ENCODE data around the gene SGPP2.

SGPP2 gene

GRCh38 chr2:222480497-222480896 lies 56.2 kb downstream of the SGPP2 start:
- no peak overlapping the region for H3K4me3 ChIP-seq (ENCODE audit: control insufficient read depth, low read depth, low read length)
- TF ChIP-seq CTCF (conservative IDR thresholded peaks at IDR 0.05; ENCODE audit: control insufficient read depth, insufficient read depth, low read depth, low read length): no peak
- DNase-seq (ENCODE audit: low read depth): no peak

GRCh38 chr2:222481941-222482340 lies 57.6 kb downstream of the SGPP2 start:
- no peak for TF ChIP-seq CTCF (conservative IDR thresholded peaks at IDR 0.05; ENCODE audit: control insufficient read depth, insufficient read depth, low read depth, low read length)
- DNase-seq (ENCODE audit: low read depth): no peak
- H3K4me3 ChIP-seq (ENCODE audit: control insufficient read depth, low read depth, low read length): no peak overlapping the region

GRCh38 chr2:222483513-222484039 lies 59.2 kb downstream of the SGPP2 start:
- DNase-seq (ENCODE audit: low read depth): no peak
- H3K4me3 ChIP-seq (ENCODE audit: control insufficient read depth, low read depth, low read length): no peak overlapping the region
- TF ChIP-seq CTCF (conservative IDR thresholded peaks at IDR 0.05; ENCODE audit: control insufficient read depth, insufficient read depth, low read depth, low read length): no peak

GRCh38 chr2:222485367-222486211 lies 61.2 kb downstream of the SGPP2 start:
- H3K4me3 ChIP-seq (ENCODE audit: control insufficient read depth, low read depth, low read length): no peak overlapping the region
- no peak for TF ChIP-seq CTCF (conservative IDR thresholded peaks at IDR 0.05; ENCODE audit: control insufficient read depth, insufficient read depth, low read depth, low read length)
- no peak for DNase-seq (ENCODE audit: low read depth)

- H3K4me3 ChIP-seq (ENCODE audit: control insufficient read depth, low read depth, low read length): no peak overlapping the region
- TF ChIP-seq CTCF (conservative IDR thresholded peaks at IDR 0.05; ENCODE audit: control insufficient read depth, insufficient read depth, low read depth, low read length): no peak
- DNase-seq (ENCODE audit: low read depth): no peak
Measured at GRCh38 chr2:222490131-222490530, 65.8 kb downstream of the SGPP2 start.

- DNase-seq (ENCODE audit: low read depth): no peak
- TF ChIP-seq CTCF (conservative IDR thresholded peaks at IDR 0.05; ENCODE audit: control insufficient read depth, insufficient read depth, low read depth, low read length): no peak
- H3K4me3 ChIP-seq (ENCODE audit: control insufficient read depth, low read depth, low read length): no peak overlapping the region
Measured at GRCh38 chr2:222492683-222493082, 68.3 kb downstream of the SGPP2 start.

Measured in fibroblast of mammary gland (primary cell).